ENCODE data around the gene GYPE. TPM values are rescaled to one million over a fixed set of nuclear protein-coding genes. Genes with fewer than 3 reads are reported as not detected.
A peak's percentile ranks its signal among the peaks of the same experiment; 100 is the strongest.
"Not testable (repeated sequence)": the region's sequence is repeated elsewhere in the genome, so short reads cannot be mapped to it uniquely, and the experiment has no call there.

Gene GYPE
- polyA plus RNA-seq, 6 donors from 2014 or later = 3.7 to 13.0 (median 9.4) TPM

DNA sequence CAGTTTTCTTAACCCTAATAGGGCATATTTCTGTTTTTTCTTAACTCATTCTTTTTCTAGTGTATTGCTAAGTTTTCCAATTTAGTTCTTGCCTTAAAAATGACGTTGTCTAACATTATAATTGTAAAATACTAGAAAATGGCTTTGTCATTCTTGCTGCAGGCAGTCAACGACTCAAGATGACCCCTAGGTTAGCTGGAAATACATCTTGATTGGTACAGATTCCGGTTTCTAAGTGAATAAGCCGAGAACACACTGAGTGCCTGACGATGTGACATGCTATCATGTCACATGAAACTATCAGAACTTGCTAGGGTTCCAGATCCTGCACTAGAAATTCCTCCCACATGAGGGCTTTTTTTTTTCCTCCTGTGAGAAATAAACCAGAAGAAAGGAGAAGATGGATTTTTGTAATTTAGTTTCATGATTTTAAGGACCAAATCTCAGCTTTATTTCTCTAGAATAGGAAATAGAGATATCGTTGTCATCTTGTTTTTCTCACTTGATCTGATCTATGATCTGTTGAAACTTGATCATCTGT is 49.3 kb downstream of the GYPE start:
- H3K36me3 Mint-ChIP-seq; H3K4me1 Mint-ChIP-seq; H3K9me3 Mint-ChIP-seq; DNase-seq; H3K4me3 Mint-ChIP-seq; H3K27me3 Mint-ChIP-seq; ATAC-seq (ENCODE audit: low read depth in 2 of 2): not testable (repeated sequence)
- H3K27ac Mint-ChIP-seq = peak overlapping the region in 1 of 6 donors; percentile 59

DNA sequence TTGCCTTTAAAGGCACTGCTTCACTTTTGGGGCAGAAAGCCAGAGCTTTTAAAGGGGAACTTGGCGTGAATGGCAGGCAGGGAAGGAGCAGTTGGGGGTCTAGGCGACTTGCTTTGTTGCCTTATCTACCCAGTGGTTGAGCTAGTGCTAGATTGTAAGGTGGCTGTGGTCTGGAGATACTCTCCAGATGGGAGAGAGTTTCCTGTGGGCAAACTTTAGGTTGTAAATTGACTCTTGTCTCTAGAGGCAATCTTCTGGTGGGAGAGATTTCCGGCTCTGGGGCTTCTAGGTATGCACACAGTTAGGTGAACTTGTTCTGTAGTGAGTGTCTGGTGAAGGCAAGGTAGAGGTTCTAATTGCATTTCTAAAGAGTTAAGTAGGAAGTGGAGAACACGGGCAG is 50.7 kb downstream of the GYPE start:
- not testable (repeated sequence) for ATAC-seq (ENCODE audit: low read depth in 2 of 2); H3K36me3 Mint-ChIP-seq; H3K4me1 Mint-ChIP-seq

DNA sequence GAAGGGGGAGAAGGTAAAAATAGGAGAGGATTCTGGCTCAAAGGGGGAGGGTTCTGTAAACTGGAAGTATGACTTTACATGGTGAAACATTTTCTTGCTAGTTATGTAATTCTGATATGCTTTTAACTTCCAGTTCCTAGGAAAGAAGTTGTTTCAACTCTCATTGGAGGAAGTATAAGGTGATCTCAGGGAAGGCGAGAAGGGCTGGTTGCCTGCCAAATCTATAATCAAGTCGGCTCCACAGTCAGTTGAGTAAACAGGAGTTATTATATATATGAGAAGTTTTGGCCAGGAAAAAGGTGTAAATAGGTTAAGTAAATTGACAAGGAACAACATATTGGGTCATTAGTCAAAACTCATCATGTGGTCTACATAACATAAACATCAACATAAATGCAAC is 56.1 kb downstream of the GYPE start:
- H3K36me3 Mint-ChIP-seq; H3K27me3 Mint-ChIP-seq; H3K9me3 Mint-ChIP-seq; H3K4me1 Mint-ChIP-seq; H3K4me3 Mint-ChIP-seq; ATAC-seq (ENCODE audit: low read depth in 2 of 2); H3K27ac Mint-ChIP-seq; DNase-seq: not testable (repeated sequence)

More for the DNA sequence above, 50.7 kb downstream of the GYPE start:
- not testable (repeated sequence) for H3K9me3 Mint-ChIP-seq, H3K27ac Mint-ChIP-seq, H3K4me3 Mint-ChIP-seq, DNase-seq, H3K27me3 Mint-ChIP-seq

GRCh38 chr4:143843506-143843832 is 61.9 kb downstream of the GYPE start:
- H3K4me3 Mint-ChIP-seq; H3K27ac Mint-ChIP-seq; DNase-seq; ATAC-seq (ENCODE audit: low read depth in 2 of 2); H3K9me3 Mint-ChIP-seq; H3K4me1 Mint-ChIP-seq; H3K27me3 Mint-ChIP-seq; H3K36me3 Mint-ChIP-seq: not testable (repeated sequence)

- H3K27me3 Mint-ChIP-seq; H3K4me3 Mint-ChIP-seq; H3K27ac Mint-ChIP-seq; ATAC-seq (ENCODE audit: low read depth in 2 of 2); H3K4me1 Mint-ChIP-seq; DNase-seq; H3K9me3 Mint-ChIP-seq; H3K36me3 Mint-ChIP-seq: not testable (repeated sequence)
Observed at GRCh38 chr4:143842624-143843505, 62.5 kb downstream of the GYPE start.

DNA sequence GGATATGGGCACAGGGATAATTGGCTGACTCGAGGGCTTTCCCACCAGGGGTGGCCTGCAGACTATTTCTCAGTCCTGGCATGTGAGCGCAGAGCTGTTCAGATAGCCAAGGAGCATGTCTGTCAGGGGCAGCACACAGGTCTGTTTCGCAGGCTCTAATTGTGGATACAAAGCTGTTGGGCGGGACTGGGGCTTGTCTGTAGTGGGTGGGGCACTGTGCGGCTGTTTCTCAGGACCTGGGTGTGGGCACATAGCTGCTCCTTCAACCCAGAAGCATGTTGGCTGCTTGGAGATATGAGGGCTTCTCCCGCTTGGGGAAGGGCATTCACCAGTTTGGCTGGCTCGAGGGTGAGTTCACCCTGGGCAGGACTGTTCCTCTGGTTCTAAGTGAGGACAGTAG is 65.9 kb downstream of the GYPE start:
- H3K4me1 Mint-ChIP-seq; ATAC-seq (ENCODE audit: low read depth in 2 of 2); H3K4me3 Mint-ChIP-seq; H3K27me3 Mint-ChIP-seq; H3K9me3 Mint-ChIP-seq; DNase-seq; H3K36me3 Mint-ChIP-seq: not testable (repeated sequence)
- H3K27ac Mint-ChIP-seq = peak overlapping the region in 1 of 6 donors; percentile 33

DNA sequence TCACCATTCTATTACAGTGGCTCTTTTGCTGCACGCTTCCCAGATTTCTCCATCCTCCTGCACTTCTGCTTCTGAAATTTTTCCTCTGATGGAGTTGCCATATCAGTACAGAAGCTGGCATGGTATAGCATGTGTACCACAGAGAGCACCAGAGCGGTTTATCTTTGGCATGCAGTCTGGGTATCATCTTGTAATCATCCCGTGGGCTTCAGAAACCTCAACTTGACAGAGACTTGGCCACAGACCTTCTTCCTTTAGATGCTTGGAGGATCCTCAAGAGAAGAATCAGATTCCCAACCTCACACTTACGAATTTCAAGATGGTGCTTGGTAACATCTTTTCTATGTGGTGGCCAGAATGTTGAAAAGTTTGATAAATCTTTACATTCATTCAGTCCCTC is 71.2 kb downstream of the GYPE start:
- not testable (repeated sequence) for ATAC-seq (ENCODE audit: low read depth in 2 of 2); DNase-seq; H3K4me1 Mint-ChIP-seq; H3K4me3 Mint-ChIP-seq; H3K27ac Mint-ChIP-seq; H3K36me3 Mint-ChIP-seq; H3K27me3 Mint-ChIP-seq
- peaks cover 0 to 26% (median 14%) of the 10 kb centered on the region in 7 donors for H3K9me3 Mint-ChIP-seq

DNA sequence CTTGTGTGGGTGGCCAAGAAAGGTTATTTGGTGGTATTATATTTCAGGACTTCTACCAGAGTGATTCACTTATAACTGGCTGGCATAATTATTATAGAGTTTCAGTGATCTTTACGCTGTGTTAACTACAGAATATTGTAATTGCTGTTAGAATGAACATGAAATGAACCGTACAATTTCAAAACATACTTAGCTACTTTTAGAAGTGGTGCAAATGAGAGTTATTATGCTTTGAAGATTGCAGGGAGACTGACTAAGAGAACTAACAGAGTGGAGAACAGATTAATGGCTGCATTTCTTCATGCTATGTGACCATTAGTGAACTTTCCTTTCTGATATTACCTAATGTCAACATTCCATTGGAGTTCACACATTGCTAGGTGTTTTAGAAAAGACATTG is 71.7 kb downstream of the GYPE start:
- not testable (repeated sequence) for H3K27ac Mint-ChIP-seq

GRCh38 chr4:143830576-143830975 is 74.8 kb downstream of the GYPE start:
- H3K27me3 Mint-ChIP-seq; ATAC-seq (ENCODE audit: low read depth in 2 of 2); DNase-seq; H3K4me1 Mint-ChIP-seq; H3K4me3 Mint-ChIP-seq: not testable (repeated sequence)
- peak overlapping the region in 1 of 6 donors; percentile 34 for H3K27ac Mint-ChIP-seq
- peaks cover 0 to 27% (median 14%) of the 10 kb centered on the region in 7 donors for H3K9me3 Mint-ChIP-seq
- H3K36me3 Mint-ChIP-seq = peaks cover 0 to 10% of the 10 kb centered on the region in 2 donors

More for the DNA sequence above, 71.7 kb downstream of the GYPE start:
- not testable (repeated sequence) for H3K36me3 Mint-ChIP-seq; H3K27me3 Mint-ChIP-seq; H3K4me3 Mint-ChIP-seq; H3K4me1 Mint-ChIP-seq; DNase-seq; ATAC-seq (ENCODE audit: low read depth in 2 of 2)
- peaks cover 0 to 27% (median 14%) of the 10 kb centered on the region in 7 donors for H3K9me3 Mint-ChIP-seq

DNA sequence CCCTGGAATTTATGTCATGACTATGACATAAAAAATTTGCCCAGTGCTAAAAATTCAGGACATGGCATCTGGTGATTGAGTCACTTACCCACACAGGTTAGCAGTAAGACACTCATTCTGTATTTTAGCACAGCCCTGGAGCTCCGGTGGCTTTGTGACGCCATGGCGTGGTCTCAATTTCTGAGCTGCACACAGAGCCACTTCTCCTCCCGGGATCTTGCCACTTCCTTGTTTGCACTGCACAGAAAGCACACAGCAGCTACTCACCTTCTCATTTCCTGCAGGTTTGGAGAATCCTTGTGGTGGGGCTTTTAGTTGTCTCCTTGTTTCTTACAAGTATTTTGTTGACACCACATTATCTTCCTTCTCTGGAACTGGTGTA is 76.1 kb downstream of the GYPE start:
- peak overlapping the region in 1 of 8 donors; percentile 40 for H3K4me3 Mint-ChIP-seq
- ATAC-seq (ENCODE audit: low read depth in 2 of 2); H3K27ac Mint-ChIP-seq; H3K27me3 Mint-ChIP-seq; DNase-seq; H3K4me1 Mint-ChIP-seq: not testable (repeated sequence)
- peaks cover 0 to 10% of the 10 kb centered on the region in 2 donors for H3K36me3 Mint-ChIP-seq
- H3K9me3 Mint-ChIP-seq = peaks cover 0 to 27% (median 14%) of the 10 kb centered on the region in 7 donors

Other genes with a start within 250 kb of the GYPE start
- not detected for gene FREM3, start 204.9 kb downstream of the GYPE start, polyA plus RNA-seq (ENCODE audit: low read depth in 6 of 6)
- not detected for gene GYPB, start 113.8 kb upstream of the GYPE start, polyA plus RNA-seq (ENCODE audit: low read depth in 6 of 6)
- gene GYPA, start 235.2 kb upstream of the GYPE start, polyA plus RNA-seq (ENCODE audit: low read depth in 6 of 6) = not detected